Testis (tissue), 2 donors: Measurements from ENCODE around the gene IRF5.

Experiments used
- POLR2A ChIP-seq: fragments of 450-650 bp; IDR thresholded peaks from one replicate; pipeline ENCODE4 v1.6.1; 2017; ENCODE audit warnings: antibody characterized with exemption, mild to moderate bottlenecking, moderate library complexity
- TF ChIP-seq, protein P1 (sequence below), 3 experiments: fragments of 450-650 bp in 2 of 3; fragments of 200-600 bp in 1 of 3; sonication (generic) in 1 of 3; IDR thresholded peaks; one replicate each; pipeline ENCODE4 v1.5.1; 2016 to 2019; ENCODE audit warnings: antibody characterized with exemption in 3 of 3, mild to moderate bottlenecking in 2 of 3, moderate library complexity in 1 of 3

- TF ChIP-seq, protein P1, sequence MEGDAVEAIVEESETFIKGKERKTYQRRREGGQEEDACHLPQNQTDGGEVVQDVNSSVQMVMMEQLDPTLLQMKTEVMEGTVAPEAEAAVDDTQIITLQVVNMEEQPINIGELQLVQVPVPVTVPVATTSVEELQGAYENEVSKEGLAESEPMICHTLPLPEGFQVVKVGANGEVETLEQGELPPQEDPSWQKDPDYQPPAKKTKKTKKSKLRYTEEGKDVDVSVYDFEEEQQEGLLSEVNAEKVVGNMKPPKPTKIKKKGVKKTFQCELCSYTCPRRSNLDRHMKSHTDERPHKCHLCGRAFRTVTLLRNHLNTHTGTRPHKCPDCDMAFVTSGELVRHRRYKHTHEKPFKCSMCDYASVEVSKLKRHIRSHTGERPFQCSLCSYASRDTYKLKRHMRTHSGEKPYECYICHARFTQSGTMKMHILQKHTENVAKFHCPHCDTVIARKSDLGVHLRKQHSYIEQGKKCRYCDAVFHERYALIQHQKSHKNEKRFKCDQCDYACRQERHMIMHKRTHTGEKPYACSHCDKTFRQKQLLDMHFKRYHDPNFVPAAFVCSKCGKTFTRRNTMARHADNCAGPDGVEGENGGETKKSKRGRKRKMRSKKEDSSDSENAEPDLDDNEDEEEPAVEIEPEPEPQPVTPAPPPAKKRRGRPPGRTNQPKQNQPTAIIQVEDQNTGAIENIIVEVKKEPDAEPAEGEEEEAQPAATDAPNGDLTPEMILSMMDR (IDR thresholded peaks at IDR 0.05), result no peak
- no peak for TF ChIP-seq POLR2A
These were observed 18.5 kb upstream of the IRF5 start for GRCh38 chr7:128919241-128919640.
